K562 (cell line): ENCODE data around the gene NDUFV3. TPM values are rescaled to one million over a fixed set of nuclear protein-coding genes. Genes with fewer than 3 reads are reported as not detected.

ENCODE experiments used
- ELF1 ChIP-seq: fragments of 200-800 bp; sonication (Bioruptor generic); IDR thresholded peaks from 2 replicates; pipeline ENCODE4 v1.6.1; 2016; ENCODE audit warnings: missing genetic modification characterization, missing compliant biosample characterization
- KAT7 ChIP-seq: sonication (generic); formaldehyde crosslinking; IDR thresholded peaks from 2 replicates; pipeline ENCODE4 v1.8.0; 2022; ENCODE audit warnings: missing genetic modification reagents, mild to moderate bottlenecking, borderline replicate concordance
- LCOR ChIP-seq: sonication (generic); formaldehyde crosslinking; IDR thresholded peaks from 2 replicates; pipeline ENCODE4 v1.8.0; 2022; ENCODE audit warnings: mild to moderate bottlenecking, missing genetic modification reagents
- MAFF ChIP-seq: IDR thresholded peaks from 2 replicates; pipeline ENCODE4 v1.6.1; 2012; ENCODE audit warnings: low read length, improper control_type of control experiment
- MCM3 ChIP-seq: fragments of 450-650 bp; IDR thresholded peaks from 2 replicates; pipeline ENCODE4 v1.6.1; 2016
- NR2F6 ChIP-seq: fragments of 450-650 bp; formaldehyde crosslinking; IDR thresholded peaks from 2 replicates; pipeline ENCODE4 v1.4.0; 2020; ENCODE audit warnings: mild to moderate bottlenecking
- PCBP2 ChIP-seq: fragments of 200-400 bp; formaldehyde crosslinking; IDR thresholded peaks from 2 replicates; pipeline ENCODE4 v1.6.1; 2018; ENCODE audit warnings: low read length, low read depth, mild to moderate bottlenecking, moderate library complexity; ENCODE audit not compliant: poor library complexity, severe bottlenecking
- POLR3A ChIP-seq: IDR thresholded peaks from 2 replicates; pipeline ENCODE4 v1.6.1; 2011; ENCODE audit warnings: borderline replicate concordance, mild to moderate bottlenecking, moderate library complexity; ENCODE audit not compliant: insufficient read length, insufficient read depth; ENCODE audit errors: extremely low read depth
- POU5F1 ChIP-seq: fragments of 150-350 bp; IDR thresholded peaks from 2 replicates; pipeline ENCODE4 v1.6.1; 2014; ENCODE audit warnings: borderline replicate concordance, low read length, low read depth, mild to moderate bottlenecking; ENCODE audit not compliant: partially characterized antibody
- SNIP1 ChIP-seq: fragments of 450-650 bp; IDR thresholded peaks from 2 replicates; pipeline ENCODE4 v1.7.1; 2017; ENCODE audit warnings: low read depth, mild to moderate bottlenecking
- STAT6 ChIP-seq: sonication (generic); formaldehyde crosslinking; IDR thresholded peaks from 2 replicates; pipeline ENCODE4 v1.8.1; 2023; ENCODE audit warnings: mild to moderate bottlenecking, missing genetic modification reagents
- TEAD4 ChIP-seq, 2 experiments: sonication (generic) in 1 of 2; formaldehyde crosslinking in 1 of 2; IDR thresholded peaks; 2 replicates each; pipeline versions ENCODE4 v1.6.1 to v1.8.0; 2012 to 2022; ENCODE audit warnings: borderline replicate concordance in 1 of 2, inconsistent platforms in 1 of 2, low read length in 1 of 2, mild to moderate bottlenecking in 1 of 2, missing genetic modification reagents in 1 of 2
- ZFPM2 ChIP-seq: fragments of 250-450 bp; sonication (Bioruptor Pico); IDR thresholded peaks from 2 replicates; pipeline ENCODE4 v1.5.1; 2022; ENCODE audit warnings: mild to moderate bottlenecking
- ZNF140 ChIP-seq: fragments of 250-450 bp; sonication (Bioruptor Pico); IDR thresholded peaks from 2 replicates; pipeline ENCODE4 v1.8.0; 2021; ENCODE audit warnings: moderate library complexity, mild to moderate bottlenecking, inconsistent platforms
- ZNF239 ChIP-seq: fragments of 250-450 bp; sonication (Bioruptor Pico); IDR thresholded peaks from 2 replicates; pipeline ENCODE4 v1.4.0; 2020; ENCODE audit warnings: mild to moderate bottlenecking
- ZNF436 ChIP-seq: fragments of 250-450, 450-650 bp; sonication (Bioruptor Pico); formaldehyde crosslinking; IDR thresholded peaks from 2 replicates; pipeline ENCODE4 v1.7.0; 2020; ENCODE audit warnings: mild to moderate bottlenecking
- ZNF586 ChIP-seq: fragments of 450-650 bp; formaldehyde crosslinking; conservative IDR thresholded peaks from 2 replicates; pipeline ENCODE4 v1.4.0; 2020; ENCODE audit warnings: mild to moderate bottlenecking, moderate library complexity
- ZNF740 ChIP-seq, 3 experiments: fragments of 200-800 bp in 1 of 3; sonication (Bioruptor generic) in 1 of 3; sonication (generic) in 1 of 3; formaldehyde crosslinking in 1 of 3; IDR thresholded peaks; 2 replicates each; pipeline versions ENCODE4 v1.6.1 to v1.8.0; 2016 to 2022; ENCODE audit warnings: mild to moderate bottlenecking in 2 of 3, missing compliant biosample characterization in 2 of 3, missing genetic modification characterization in 2 of 3, missing genetic modification reagents in 1 of 3
- polyA plus RNA-seq, 8 experiments: library from polyadenylated mRNA; depleted of rRNA in 4 of 8; stranded (reverse) in 5 of 8; unstranded in 3 of 8; fragments of >200 nt; fragmentation: Nextera tagmentation in 2 of 8; fragmentation: Illumina TruSeq in 1 of 8; extraction: Ambion mirVana in 2 of 8; extraction: Trizol in 1 of 8; gene quantifications; 2 replicates each; pipeline versions ENCODE4 v1.2.1 to v1.2.3, GENCODE V29; 2011 to 2014; ENCODE audit warnings: inconsistent platforms in 1 of 8, missing spikeins in 1 of 8
- total RNA-seq, 7 experiments: library from RNA; depleted of rRNA in 6 of 7; stranded (reverse); fragments of >200 nt in 6 of 7; fragmentation: Illumina TruSeq in 2 of 7; extraction: Trizol in 2 of 7; gene quantifications; 2 replicates each; pipeline versions ENCODE4 v1.2.1 to v1.2.3, GENCODE V29; 2011 to 2021; ENCODE audit warnings: low replicate concordance in 1 of 7
- TF ChIP-seq, protein P1 (sequence below): fragments of 250-450 bp; sonication (Bioruptor Pico); IDR thresholded peaks from 2 replicates; pipeline ENCODE4 v1.5.0; 2021
- TF ChIP-seq, protein P2 (sequence below): fragments of 450-650 bp; formaldehyde crosslinking; IDR thresholded peaks from 2 replicates; pipeline ENCODE4 v1.4.0; 2020; ENCODE audit warnings: mild to moderate bottlenecking
- TF ChIP-seq, protein P3 (sequence below): IDR thresholded peaks from 2 replicates; pipeline ENCODE4 v1.6.1; 2014; ENCODE audit warnings: antibody characterized with exemption

NDUFV3 gene
- total and polyA plus RNA-seq, 9 of the 15 experiments (the other 6 are each of a cell fraction or from before 2014, with no cell fraction given): 19.1 to 87.8 (median 74.3) TPM

DNA sequence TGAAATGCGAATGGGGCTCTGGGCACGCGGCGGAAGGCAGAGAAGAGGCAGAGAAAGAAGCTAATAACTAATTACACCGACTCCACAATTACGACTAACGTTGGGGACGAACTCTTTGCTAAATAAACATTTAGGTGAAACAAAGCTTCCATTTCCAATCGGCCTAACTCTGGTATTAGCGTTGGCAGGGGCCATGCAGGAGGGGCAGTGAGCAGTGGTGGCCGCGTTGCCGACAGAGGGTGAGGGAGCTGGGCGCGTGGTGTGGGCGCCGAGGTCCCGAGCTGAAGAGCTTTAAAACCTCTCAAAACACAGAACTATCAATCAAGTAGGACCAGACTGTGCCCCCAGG lies 553 bp upstream of the NDUFV3 start (continued):
- TF ChIP-seq KAT7 (CRISPR knock-in tag) (0 out of 2 replicates have a peak, but pooled peaks have one; percentile 5), ZNF436 (no peak), ZNF586 (CRISPR knock-in tag) (no peak), TEAD4 (IDR thresholded peaks at IDR 0.05; ENCODE audit: low read length) (no peak), TEAD4 (CRISPR knock-in tag; IDR thresholded peaks at IDR 0.05; ENCODE audit: borderline replicate concordance) (no peak), POLR3A (no peak), MAFF (no peak), ZNF140 (no peak), MCM3 (no peak), ZNF740 (CRISPR knock-in tag; IDR thresholded peaks at IDR 0.05) (no peak), ZNF740 (tag; IDR thresholded peaks at IDR 0.05) (no peak), ZFPM2 (CRISPR knock-in tag) (no peak), STAT6 (no peak), NR2F6 (CRISPR knock-in tag) (peak; percentile 74; the same call in 1 of the 2 replicates), PCBP2 (no peak), ELF1 (tag) (no peak), POU5F1 (no peak), SNIP1 (no peak), ZNF239 (no peak), LCOR (no peak)
- TF ChIP-seq, protein P1, sequence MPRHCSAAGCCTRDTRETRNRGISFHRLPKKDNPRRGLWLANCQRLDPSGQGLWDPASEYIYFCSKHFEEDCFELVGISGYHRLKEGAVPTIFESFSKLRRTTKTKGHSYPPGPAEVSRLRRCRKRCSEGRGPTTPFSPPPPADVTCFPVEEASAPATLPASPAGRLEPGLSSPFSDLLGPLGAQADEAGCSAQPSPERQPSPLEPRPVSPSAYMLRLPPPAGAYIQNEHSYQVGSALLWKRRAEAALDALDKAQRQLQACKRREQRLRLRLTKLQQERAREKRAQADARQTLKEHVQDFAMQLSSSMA: no peak
- TF ChIP-seq, protein P2, sequence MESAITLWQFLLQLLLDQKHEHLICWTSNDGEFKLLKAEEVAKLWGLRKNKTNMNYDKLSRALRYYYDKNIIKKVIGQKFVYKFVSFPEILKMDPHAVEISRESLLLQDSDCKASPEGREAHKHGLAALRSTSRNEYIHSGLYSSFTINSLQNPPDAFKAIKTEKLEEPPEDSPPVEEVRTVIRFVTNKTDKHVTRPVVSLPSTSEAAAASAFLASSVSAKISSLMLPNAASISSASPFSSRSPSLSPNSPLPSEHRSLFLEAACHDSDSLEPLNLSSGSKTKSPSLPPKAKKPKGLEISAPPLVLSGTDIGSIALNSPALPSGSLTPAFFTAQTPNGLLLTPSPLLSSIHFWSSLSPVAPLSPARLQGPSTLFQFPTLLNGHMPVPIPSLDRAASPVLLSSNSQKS (CRISPR knock-in tag): no peak
- TF ChIP-seq, protein P3, sequence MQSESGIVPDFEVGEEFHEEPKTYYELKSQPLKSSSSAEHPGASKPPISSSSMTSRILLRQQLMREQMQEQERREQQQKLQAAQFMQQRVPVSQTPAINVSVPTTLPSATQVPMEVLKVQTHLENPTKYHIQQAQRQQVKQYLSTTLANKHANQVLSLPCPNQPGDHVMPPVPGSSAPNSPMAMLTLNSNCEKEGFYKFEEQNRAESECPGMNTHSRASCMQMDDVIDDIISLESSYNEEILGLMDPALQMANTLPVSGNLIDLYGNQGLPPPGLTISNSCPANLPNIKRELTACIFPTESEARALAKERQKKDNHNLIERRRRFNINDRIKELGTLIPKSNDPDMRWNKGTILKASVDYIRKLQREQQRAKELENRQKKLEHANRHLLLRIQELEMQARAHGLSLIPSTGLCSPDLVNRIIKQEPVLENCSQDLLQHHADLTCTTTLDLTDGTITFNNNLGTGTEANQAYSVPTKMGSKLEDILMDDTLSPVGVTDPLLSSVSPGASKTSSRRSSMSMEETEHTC: no peak
